WTC11 (cell line): ENCODE results near the gene SEMA4G. TPM values are rescaled to one million over a fixed set of nuclear protein-coding genes. Genes with fewer than 3 reads are reported as not detected.

ENCODE experiments used
- ATAC-seq: fragments of 200-7000 bp; cut with Tn5 transposase; 2 replicates; pipeline ENCODE4 v1.10.0; 2021; ENCODE audit warnings: mild to moderate bottlenecking, moderate library complexity
- CTCF ChIA-PET: fragments of 300-600 bp; sonication (Branson Sonifier 250); formaldehyde crosslinking; loops from one replicate; lab custom pipeline; 2021; ENCODE audit warnings: antibody characterized with exemption; lab: Charles Lee
- POLR2A ChIA-PET: fragments of 350-600 bp; sonication (Branson Sonifier 250); formaldehyde crosslinking; loops from one replicate; lab custom pipeline; 2021; ENCODE audit warnings: antibody characterized with exemption; lab: Charles Lee
- DNase-seq: peaks from one replicate; pipeline ENCODE4 v3.0.0; 2021; ENCODE audit warnings: low spot score
- H3K27ac Mint-ChIP-seq: 2 replicates; pipeline ENCODE4 v1.8.0; 2021; ENCODE audit warnings: mixed read lengths
- H3K27me3 Mint-ChIP-seq: 2 replicates; pipeline ENCODE4 v1.8.0; 2021; ENCODE audit warnings: low read depth, mild to moderate bottlenecking, moderate library complexity, mixed read lengths
- H3K36me3 Mint-ChIP-seq: 2 replicates; pipeline ENCODE4 v1.8.0; 2021; ENCODE audit warnings: mixed read lengths
- H3K4me1 Mint-ChIP-seq: 2 replicates; pipeline ENCODE4 v1.8.0; 2022; ENCODE audit warnings: mixed read lengths
- H3K4me3 Mint-ChIP-seq: 2 replicates; pipeline ENCODE4 v1.8.0; 2021; ENCODE audit warnings: mild to moderate bottlenecking, moderate library complexity, mixed read lengths
- H3K9me3 Mint-ChIP-seq: 2 replicates; pipeline ENCODE4 v1.8.0; 2021; ENCODE audit warnings: mixed read lengths
- ARID4B ChIP-seq: sonication (generic); formaldehyde crosslinking; IDR thresholded peaks from 2 replicates; pipeline ENCODE4 v1.8.0; 2023; ENCODE audit warnings: missing genetic modification reagents, mild to moderate bottlenecking, borderline replicate concordance
- CREB1 ChIP-seq: sonication (generic); formaldehyde crosslinking; IDR thresholded peaks from 2 replicates; pipeline ENCODE4 v1.8.0; 2023; ENCODE audit warnings: mild to moderate bottlenecking, missing genetic modification reagents
- EMX1 ChIP-seq: fragments of 250-450 bp; sonication (Bioruptor Pico); IDR thresholded peaks from 2 replicates; pipeline ENCODE4 v1.8.0; 2021; ENCODE audit warnings: mild to moderate bottlenecking
- ESRRA ChIP-seq: sonication (generic); formaldehyde crosslinking; IDR thresholded peaks from 2 replicates; pipeline ENCODE4 v1.8.1; 2022; ENCODE audit warnings: mild to moderate bottlenecking, missing genetic modification reagents, borderline replicate concordance
- GABPB1 ChIP-seq: sonication (generic); formaldehyde crosslinking; IDR thresholded peaks from 2 replicates; pipeline ENCODE4 v1.8.1; 2023; ENCODE audit warnings: mild to moderate bottlenecking, missing genetic modification reagents
- KAT7 ChIP-seq: sonication (generic); formaldehyde crosslinking; IDR thresholded peaks from 2 replicates; pipeline ENCODE4 v1.8.1; 2023; ENCODE audit warnings: missing genetic modification reagents, mild to moderate bottlenecking, borderline replicate concordance
- MYBL2 ChIP-seq: sonication (generic); formaldehyde crosslinking; IDR thresholded peaks from 2 replicates; pipeline ENCODE4 v1.8.1; 2023; ENCODE audit warnings: mild to moderate bottlenecking, moderate library complexity, missing genetic modification reagents
- NFE2L1 ChIP-seq: sonication (generic); formaldehyde crosslinking; IDR thresholded peaks from 2 replicates; pipeline ENCODE4 v1.8.1; 2023; ENCODE audit warnings: missing genetic modification reagents
- NR3C1 ChIP-seq: sonication (generic); formaldehyde crosslinking; conservative IDR thresholded peaks from 2 replicates; pipeline ENCODE4 v1.8.1; 2023; ENCODE audit warnings: low read depth, mild to moderate bottlenecking, missing genetic modification reagents
- PRRX2 ChIP-seq: fragments of 250-450 bp; sonication (Bioruptor Pico); IDR thresholded peaks from 2 replicates; pipeline ENCODE4 v1.8.0; 2021; ENCODE audit warnings: mild to moderate bottlenecking
- RORB ChIP-seq: fragments of 250-450 bp; sonication (Bioruptor Pico); IDR thresholded peaks from 2 replicates; pipeline ENCODE4 v1.9.0; 2021; ENCODE audit warnings: mild to moderate bottlenecking
- STAT6 ChIP-seq: sonication (generic); formaldehyde crosslinking; conservative IDR thresholded peaks from 2 replicates; pipeline ENCODE4 v1.8.1; 2023; ENCODE audit warnings: mild to moderate bottlenecking, low read depth, missing genetic modification reagents, moderate library complexity
- TCF7 ChIP-seq: sonication (generic); formaldehyde crosslinking; IDR thresholded peaks from 2 replicates; pipeline ENCODE4 v1.8.0; 2022; ENCODE audit warnings: mild to moderate bottlenecking, low read depth, missing genetic modification reagents, moderate library complexity
- TEAD4 ChIP-seq: sonication (generic); formaldehyde crosslinking; IDR thresholded peaks from 2 replicates; pipeline ENCODE4 v1.8.0; 2022; ENCODE audit warnings: mild to moderate bottlenecking, missing genetic modification reagents
- ZNF121 ChIP-seq: sonication (generic); formaldehyde crosslinking; IDR thresholded peaks from 2 replicates; pipeline ENCODE4 v1.8.0; 2023; ENCODE audit warnings: missing genetic modification reagents
- ZNF138 ChIP-seq: sonication (generic); formaldehyde crosslinking; conservative IDR thresholded peaks from 2 replicates; pipeline ENCODE4 v1.8.1; 2022; ENCODE audit warnings: mild to moderate bottlenecking, moderate library complexity, missing genetic modification reagents
- total RNA-seq: library from RNA; stranded (reverse); gene quantifications from 3 replicates; pipeline ENCODE4 v1.2.3, GENCODE V29; 2021
- TF ChIP-seq, protein P1 (sequence below): sonication (generic); formaldehyde crosslinking; IDR thresholded peaks from 2 replicates; pipeline ENCODE4 v1.8.1; 2023; ENCODE audit warnings: mild to moderate bottlenecking, moderate library complexity, missing genetic modification reagents
- TF ChIP-seq, protein P2 (sequence below): sonication (generic); formaldehyde crosslinking; IDR thresholded peaks from 2 replicates; pipeline ENCODE4 v1.8.0; 2022; ENCODE audit warnings: missing genetic modification reagents
- TF ChIP-seq, protein P3 (sequence below): fragments of 250-450 bp; sonication (Bioruptor Pico); IDR thresholded peaks from 2 replicates; pipeline ENCODE4 v1.9.0; 2021; ENCODE audit warnings: moderate library complexity, mild to moderate bottlenecking, inconsistent platforms, borderline replicate concordance
- TF ChIP-seq, protein P4 (sequence below): sonication (generic); formaldehyde crosslinking; IDR thresholded peaks from 2 replicates; pipeline ENCODE4 v1.8.1; 2022; ENCODE audit warnings: low read depth, missing genetic modification reagents, borderline replicate concordance

The SEMA4G gene
- total RNA-seq, 1 experiment from 2014 or later = 11.8 TPM

DNA sequence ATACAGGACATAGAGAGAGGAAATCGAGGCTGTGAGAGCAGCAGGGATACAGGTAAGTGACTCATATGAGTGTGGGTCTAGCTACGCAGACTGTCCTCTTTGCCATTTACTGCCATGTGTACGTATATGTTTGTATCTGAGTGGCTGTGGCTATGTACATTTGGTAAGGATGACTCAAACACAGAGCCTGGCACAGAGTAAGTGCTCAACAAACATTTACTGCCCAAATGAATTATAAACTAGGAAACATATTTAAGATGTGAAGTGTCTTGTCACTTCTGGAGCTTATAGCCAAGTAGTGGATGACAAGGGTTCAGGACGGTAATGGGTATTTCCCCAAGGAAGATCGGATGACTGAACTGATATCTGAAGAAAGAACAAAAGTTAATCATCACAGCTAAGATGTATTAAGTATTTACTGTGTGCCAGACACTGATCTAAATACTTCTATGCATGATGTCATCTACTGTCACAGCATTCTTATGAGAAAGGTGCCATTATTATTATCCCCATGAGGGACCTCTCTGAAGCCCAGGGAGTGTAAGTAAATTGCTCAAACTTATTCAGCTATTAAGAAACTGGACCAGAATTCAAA is 12.0 kb downstream of the SEMA4G start (continued):
- TF ChIP-seq ARID4B = no peak
- TF ChIP-seq, protein P1, sequence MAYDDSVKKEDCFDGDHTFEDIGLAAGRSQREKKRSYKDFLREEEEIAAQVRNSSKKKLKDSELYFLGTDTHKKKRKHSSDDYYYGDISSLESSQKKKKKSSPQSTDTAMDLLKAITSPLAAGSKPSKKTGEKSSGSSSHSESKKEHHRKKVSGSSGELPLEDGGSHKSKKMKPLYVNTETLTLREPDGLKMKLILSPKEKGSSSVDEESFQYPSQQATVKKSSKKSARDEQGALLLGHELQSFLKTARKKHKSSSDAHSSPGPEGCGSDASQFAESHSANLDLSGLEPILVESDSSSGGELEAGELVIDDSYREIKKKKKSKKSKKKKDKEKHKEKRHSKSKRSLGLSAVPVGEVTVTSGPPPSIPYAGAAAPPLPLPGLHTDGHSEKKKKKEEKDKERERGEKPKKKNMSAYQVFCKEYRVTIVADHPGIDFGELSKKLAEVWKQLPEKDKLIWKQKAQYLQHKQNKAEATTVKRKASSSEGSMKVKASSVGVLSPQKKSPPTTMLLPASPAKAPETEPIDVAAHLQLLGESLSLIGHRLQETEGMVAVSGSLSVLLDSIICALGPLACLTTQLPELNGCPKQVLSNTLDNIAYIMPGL = no peak
- TF ChIP-seq, protein P2, sequence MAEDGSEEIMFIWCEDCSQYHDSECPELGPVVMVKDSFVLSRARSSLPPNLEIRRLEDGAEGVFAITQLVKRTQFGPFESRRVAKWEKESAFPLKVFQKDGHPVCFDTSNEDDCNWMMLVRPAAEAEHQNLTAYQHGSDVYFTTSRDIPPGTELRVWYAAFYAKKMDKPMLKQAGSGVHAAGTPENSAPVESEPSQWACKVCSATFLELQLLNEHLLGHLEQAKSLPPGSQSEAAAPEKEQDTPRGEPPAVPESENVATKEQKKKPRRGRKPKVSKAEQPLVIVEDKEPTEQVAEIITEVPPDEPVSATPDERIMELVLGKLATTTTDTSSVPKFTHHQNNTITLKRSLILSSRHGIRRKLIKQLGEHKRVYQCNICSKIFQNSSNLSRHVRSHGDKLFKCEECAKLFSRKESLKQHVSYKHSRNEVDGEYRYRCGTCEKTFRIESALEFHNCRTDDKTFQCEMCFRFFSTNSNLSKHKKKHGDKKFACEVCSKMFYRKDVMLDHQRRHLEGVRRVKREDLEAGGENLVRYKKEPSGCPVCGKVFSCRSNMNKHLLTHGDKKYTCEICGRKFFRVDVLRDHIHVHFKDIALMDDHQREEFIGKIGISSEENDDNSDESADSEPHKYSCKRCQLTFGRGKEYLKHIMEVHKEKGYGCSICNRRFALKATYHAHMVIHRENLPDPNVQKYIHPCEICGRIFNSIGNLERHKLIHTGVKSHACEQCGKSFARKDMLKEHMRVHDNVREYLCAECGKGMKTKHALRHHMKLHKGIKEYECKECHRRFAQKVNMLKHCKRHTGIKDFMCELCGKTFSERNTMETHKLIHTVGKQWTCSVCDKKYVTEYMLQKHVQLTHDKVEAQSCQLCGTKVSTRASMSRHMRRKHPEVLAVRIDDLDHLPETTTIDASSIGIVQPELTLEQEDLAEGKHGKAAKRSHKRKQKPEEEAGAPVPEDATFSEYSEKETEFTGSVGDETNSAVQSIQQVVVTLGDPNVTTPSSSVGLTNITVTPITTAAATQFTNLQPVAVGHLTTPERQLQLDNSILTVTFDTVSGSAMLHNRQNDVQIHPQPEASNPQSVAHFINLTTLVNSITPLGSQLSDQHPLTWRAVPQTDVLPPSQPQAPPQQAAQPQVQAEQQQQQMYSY (CRISPR knock-in tag) = no peak
- TF ChIP-seq STAT6 (CRISPR knock-in tag) = no peak

DNA sequence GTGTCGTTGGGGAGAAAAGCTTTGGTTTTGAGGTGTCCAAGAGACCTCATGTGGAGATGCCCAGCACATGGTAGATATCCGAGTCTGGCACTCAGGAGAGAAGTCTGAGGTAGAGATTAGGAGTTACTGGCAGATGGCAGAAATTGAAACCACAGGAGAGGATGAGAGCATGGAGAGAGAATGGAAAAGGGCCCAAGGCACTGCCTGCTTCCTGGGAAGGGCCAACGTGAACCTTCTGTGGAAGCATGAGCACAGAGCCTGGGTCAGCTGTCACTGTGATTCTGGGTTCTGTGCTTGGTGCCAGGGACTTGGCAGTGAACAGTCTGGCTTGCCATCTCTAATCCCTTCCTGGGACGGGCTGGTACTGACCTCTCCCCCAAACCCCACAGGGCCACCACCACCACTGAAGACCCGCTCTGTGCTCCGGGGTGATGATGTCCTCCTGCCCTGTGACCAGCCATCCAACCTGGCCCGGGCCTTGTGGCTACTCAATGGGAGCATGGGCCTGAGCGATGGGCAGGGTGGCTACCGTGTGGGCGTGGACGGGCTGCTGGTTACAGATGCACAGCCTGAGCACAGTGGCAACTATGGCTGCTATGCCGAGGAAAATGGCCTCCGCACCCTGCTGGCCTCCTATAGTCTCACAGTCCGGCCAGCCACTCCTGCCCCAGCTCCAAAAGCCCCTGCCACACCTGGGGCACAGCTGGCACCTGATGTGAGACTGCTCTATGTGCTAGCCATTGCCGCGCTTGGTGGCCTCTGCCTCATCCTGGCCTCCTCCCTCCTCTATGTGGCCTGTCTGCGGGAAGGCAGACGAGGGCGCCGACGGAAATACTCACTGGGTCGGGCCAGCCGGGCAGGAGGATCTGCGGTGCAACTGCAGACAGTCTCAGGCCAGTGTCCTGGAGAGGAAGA is 13.9 kb downstream of the SEMA4G start:
- H3K27ac Mint-ChIP-seq = no peak overlapping the region
- TF ChIP-seq TCF7 = no peak
- no peak for TF ChIP-seq MYBL2 (CRISPR knock-in tag)
- no peak for TF ChIP-seq KAT7 (CRISPR knock-in tag)
- no peak for TF ChIP-seq RORB (CRISPR knock-in tag)
- TF ChIP-seq GABPB1 (CRISPR knock-in tag) = no peak
- no peak for TF ChIP-seq NFE2L1
- no peak for TF ChIP-seq TEAD4 (CRISPR knock-in tag)
- no peak for TF ChIP-seq CREB1 (CRISPR knock-in tag)
- no peak for TF ChIP-seq EMX1 (CRISPR knock-in tag)
- TF ChIP-seq PRRX2 (CRISPR knock-in tag) = no peak
- TF ChIP-seq ZNF138 (CRISPR knock-in tag) = no peak
- TF ChIP-seq NR3C1 (CRISPR knock-in tag) = no peak
- no peak for TF ChIP-seq ZNF121 (CRISPR knock-in tag)
- TF ChIP-seq, protein P3, sequence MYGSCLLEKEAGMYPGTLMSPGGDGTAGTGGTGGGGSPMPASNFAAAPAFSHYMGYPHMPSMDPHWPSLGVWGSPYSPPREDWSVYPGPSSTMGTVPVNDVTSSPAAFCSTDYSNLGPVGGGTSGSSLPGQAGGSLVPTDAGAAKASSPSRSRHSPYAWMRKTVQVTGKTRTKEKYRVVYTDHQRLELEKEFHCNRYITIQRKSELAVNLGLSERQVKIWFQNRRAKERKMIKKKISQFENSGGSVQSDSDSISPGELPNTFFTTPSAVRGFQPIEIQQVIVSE (CRISPR knock-in tag) = no peak
- TF ChIP-seq, protein P4, sequence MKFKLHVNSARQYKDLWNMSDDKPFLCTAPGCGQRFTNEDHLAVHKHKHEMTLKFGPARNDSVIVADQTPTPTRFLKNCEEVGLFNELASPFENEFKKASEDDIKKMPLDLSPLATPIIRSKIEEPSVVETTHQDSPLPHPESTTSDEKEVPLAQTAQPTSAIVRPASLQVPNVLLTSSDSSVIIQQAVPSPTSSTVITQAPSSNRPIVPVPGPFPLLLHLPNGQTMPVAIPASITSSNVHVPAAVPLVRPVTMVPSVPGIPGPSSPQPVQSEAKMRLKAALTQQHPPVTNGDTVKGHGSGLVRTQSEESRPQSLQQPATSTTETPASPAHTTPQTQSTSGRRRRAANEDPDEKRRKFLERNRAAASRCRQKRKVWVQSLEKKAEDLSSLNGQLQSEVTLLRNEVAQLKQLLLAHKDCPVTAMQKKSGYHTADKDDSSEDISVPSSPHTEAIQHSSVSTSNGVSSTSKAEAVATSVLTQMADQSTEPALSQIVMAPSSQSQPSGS (CRISPR knock-in tag) = no peak
- no peak for TF ChIP-seq ESRRA (CRISPR knock-in tag)

More for the DNA sequence above, 13.9 kb downstream of the SEMA4G start:
- ChIA-PET POLR2A (no interaction called here), CTCF (interaction anchor here (1.1 kb wide), 1 partner anchor 14 kb away, joined by 7 read pairs; no protein-coding TSS in a partner anchor)
- Mint-ChIP-seq H3K4me1 (peaks cover 13% of the 10 kb centered on the region), H3K27me3 (no peaks in the 10 kb centered on the region), H3K4me3 (no peak overlapping the region), H3K9me3 (no peaks in the 10 kb centered on the region), H3K36me3 (0 out of 2 replicates have a peak, but pooled peaks cover 7% of the 10 kb centered on the region)
- ATAC-seq (no peak), DNase-seq (no peak)
